ENCODE data around the gene CNTD1. TPM values are rescaled to one million over a fixed set of nuclear protein-coding genes. Genes with fewer than 3 reads are reported as not detected.
"Not testable (repeated sequence)": the region's sequence is repeated elsewhere in the genome, so short reads cannot be mapped to it uniquely, and the experiment has no call there.

CNTD1 gene
- total RNA-seq, 2 donors from 2014 or later = not detected

GRCh38 chr17:42851371-42852240, 52.9 kb downstream of the CNTD1 start:
- not testable (repeated sequence) for H3K36me3 Mint-ChIP-seq; ATAC-seq; DNase-seq (ENCODE audit: low spot score); H3K27ac Mint-ChIP-seq; H3K4me1 Mint-ChIP-seq (ENCODE audit: low read depth in 2 of 2); H3K9me3 Mint-ChIP-seq; H3K27me3 Mint-ChIP-seq; H3K4me3 Mint-ChIP-seq

- no peak for ATAC-seq
- Mint-ChIP-seq H3K27me3 (peaks cover 0 to 9% of the 10 kb centered on the region in 2 donors), H3K4me3 (no peak overlapping the region), H3K4me1 (ENCODE audit: low read depth in 2 of 2) (no peaks in the 10 kb centered on the region), H3K36me3 (no peaks in the 10 kb centered on the region), H3K9me3 (no peaks in the 10 kb centered on the region), H3K27ac (no peak overlapping the region)
- DNase-seq (ENCODE audit: low spot score) = no peak
Observed at GRCh38 chr17:42852351-42852750, 53.7 kb downstream of the CNTD1 start.

- Mint-ChIP-seq H3K9me3 (no peaks in the 10 kb centered on the region), H3K27ac (no peak overlapping the region), H3K36me3 (no peaks in the 10 kb centered on the region), H3K4me1 (ENCODE audit: low read depth in 2 of 2) (no peaks in the 10 kb centered on the region), H3K27me3 (peaks cover 0 to 9% of the 10 kb centered on the region in 2 donors), H3K4me3 (no peak overlapping the region)
- DNase-seq (ENCODE audit: low spot score) (no peak), ATAC-seq (no peak)
Observed at GRCh38 chr17:42853004-42853403, 54.3 kb downstream of the CNTD1 start.

- Mint-ChIP-seq H3K9me3 (no peaks in the 10 kb centered on the region), H3K4me3 (no peak overlapping the region), H3K36me3 (no peaks in the 10 kb centered on the region), H3K4me1 (ENCODE audit: low read depth in 2 of 2) (no peaks in the 10 kb centered on the region), H3K27me3 (peaks cover 0 to 9% of the 10 kb centered on the region in 2 donors), H3K27ac (no peak overlapping the region)
- ATAC-seq (no peak), DNase-seq (ENCODE audit: low spot score) (no peak)
Observed at GRCh38 chr17:42853597-42853967, 54.9 kb downstream of the CNTD1 start.

GRCh38 chr17:42853968-42854790, 55.5 kb downstream of the CNTD1 start:
- DNase-seq (ENCODE audit: low spot score) (no peak), ATAC-seq (no peak)
- Mint-ChIP-seq H3K36me3 (no peaks in the 10 kb centered on the region), H3K27ac (no peak overlapping the region), H3K27me3 (peaks cover 0 to 9% of the 10 kb centered on the region in 2 donors), H3K9me3 (no peaks in the 10 kb centered on the region), H3K4me1 (ENCODE audit: low read depth in 2 of 2) (no peaks in the 10 kb centered on the region), H3K4me3 (no peak overlapping the region)

GRCh38 chr17:42855048-42855596, 56.5 kb downstream of the CNTD1 start:
- peaks cover 0 to 8% of the 10 kb centered on the region in 2 donors for H3K27me3 Mint-ChIP-seq
- DNase-seq (ENCODE audit: low spot score) (no peak), ATAC-seq (no peak)
- no peaks in the 10 kb centered on the region for H3K36me3 Mint-ChIP-seq
- no peak overlapping the region for H3K4me3 Mint-ChIP-seq
- H3K9me3 Mint-ChIP-seq = no peaks in the 10 kb centered on the region
- H3K27ac Mint-ChIP-seq = no peak overlapping the region
- H3K4me1 Mint-ChIP-seq (ENCODE audit: low read depth in 2 of 2) = no peaks in the 10 kb centered on the region

- ATAC-seq = not testable (repeated sequence)
Observed at GRCh38 chr17:42856093-42856492, 57.4 kb downstream of the CNTD1 start.

GRCh38 chr17:42856516-42856915, 57.9 kb downstream of the CNTD1 start:
- peak in 1 of 2 donors; percentile 32 for ATAC-seq
- not testable (repeated sequence) for H3K27me3 Mint-ChIP-seq; DNase-seq (ENCODE audit: low spot score); H3K4me3 Mint-ChIP-seq; H3K4me1 Mint-ChIP-seq (ENCODE audit: low read depth in 2 of 2); H3K36me3 Mint-ChIP-seq; H3K9me3 Mint-ChIP-seq; H3K27ac Mint-ChIP-seq

More at GRCh38 chr17:42856093-42856492, 57.4 kb downstream of the CNTD1 start:
- not testable (repeated sequence) for DNase-seq (ENCODE audit: low spot score); H3K27ac Mint-ChIP-seq; H3K27me3 Mint-ChIP-seq; H3K36me3 Mint-ChIP-seq; H3K4me3 Mint-ChIP-seq; H3K9me3 Mint-ChIP-seq; H3K4me1 Mint-ChIP-seq (ENCODE audit: low read depth in 2 of 2)

GRCh38 chr17:42857389-42857788, 58.7 kb downstream of the CNTD1 start:
- H3K9me3 Mint-ChIP-seq = no peaks in the 10 kb centered on the region

More at GRCh38 chr17:42857389-42857788, 58.7 kb downstream of the CNTD1 start:
- DNase-seq (ENCODE audit: low spot score) (no peak), ATAC-seq (no peak)
- Mint-ChIP-seq H3K36me3 (no peaks in the 10 kb centered on the region), H3K27ac (peak overlapping the region in 1 of 2 donors; percentile 45), H3K4me3 (no peak overlapping the region), H3K4me1 (ENCODE audit: low read depth in 2 of 2) (no peaks in the 10 kb centered on the region), H3K27me3 (peaks cover 0 to 5% of the 10 kb centered on the region in 2 donors)

Other genes with a start within 250 kb of the CNTD1 start
- 1 to 10 TPM in 1 of 2 donors, under 1 TPM in 1; 0.71 to 1.6 TPM for gene HSD17B1, start 245.9 kb upstream of the CNTD1 start, total RNA-seq
- 100 to 1,000 TPM in 1 of 2 donors, 10 to 100 TPM in 1; 83.4 to 126 TPM for gene COASY, start 236.7 kb upstream of the CNTD1 start, total RNA-seq
- gene MLX, start 231.8 kb upstream of the CNTD1 start, total RNA-seq = 10 to 100 TPM; 66.8 to 68.4 TPM
- 10 to 100 TPM; 20.7 to 41.3 TPM for gene PSMC3IP, start 221.1 kb upstream of the CNTD1 start, total RNA-seq
- 10 to 100 TPM; 52.9 to 67.3 TPM for gene RETREG3, start 189.5 kb upstream of the CNTD1 start, total RNA-seq
- gene TUBG1, start 189.2 kb upstream of the CNTD1 start, total RNA-seq = 10 to 100 TPM; 59.1 to 99.4 TPM
- gene TUBG2, start 139.6 kb upstream of the CNTD1 start, total RNA-seq = 1 to 10 TPM; 3.9 to 8.0 TPM
- gene PLEKHH3, start 121.9 kb upstream of the CNTD1 start, total RNA-seq = under 1 TPM in 1 of 2 donors, not detected in 1; 0.73 TPM
- not detected for gene CCR10, start 117.0 kb upstream of the CNTD1 start, total RNA-seq
- gene CNTNAP1, start 116.3 kb upstream of the CNTD1 start, total RNA-seq = under 1 TPM; 0.17 to 0.39 TPM
- 10 to 100 TPM; 32.2 to 33.5 TPM for gene EZH1, start 53.8 kb upstream of the CNTD1 start, total RNA-seq
- gene RAMP2, start 37.6 kb upstream of the CNTD1 start, total RNA-seq = not detected
- gene VPS25, start 25.4 kb upstream of the CNTD1 start, total RNA-seq = 10 to 100 TPM; 57.5 to 61.7 TPM
- gene WNK4, start 18.3 kb upstream of the CNTD1 start, total RNA-seq = under 1 TPM; 0.10 to 0.28 TPM
- 10 to 100 TPM; 41.6 to 48.0 TPM for gene COA3, start 157 bp upstream of the CNTD1 start, total RNA-seq
- 100 to 1,000 TPM; 106 to 134 TPM for gene BECN1, start 25.4 kb downstream of the CNTD1 start, total RNA-seq
- gene PSME3, start 34.5 kb downstream of the CNTD1 start, total RNA-seq = 100 to 1,000 TPM; 152 to 251 TPM
- 1 to 10 TPM; 3.5 to 5.3 TPM for gene AOC2, start 45.7 kb downstream of the CNTD1 start, total RNA-seq
- gene AOC3, start 52.3 kb downstream of the CNTD1 start, total RNA-seq = 1 to 10 TPM; 1.8 to 2.7 TPM
- not detected for gene G6PC1, start 101.9 kb downstream of the CNTD1 start, total RNA-seq
- 100 to 1,000 TPM in 1 of 2 donors, 10 to 100 TPM in 1; 62.4 to 102 TPM for gene AARSD1, start 165.6 kb downstream of the CNTD1 start, total RNA-seq
- 1 to 10 TPM in 1 of 2 donors, under 1 TPM in 1; 0.55 to 1.3 TPM for gene PTGES3L, start 181.2 kb downstream of the CNTD1 start, total RNA-seq
- 10 to 100 TPM; 17.9 to 19.0 TPM for gene RUNDC1, start 181.7 kb downstream of the CNTD1 start, total RNA-seq
- gene RPL27, start 199.6 kb downstream of the CNTD1 start, total RNA-seq = 100 to 1,000 TPM; 619 to 763 TPM
- 10 to 100 TPM; 65.0 to 82.7 TPM for gene IFI35, start 207.9 kb downstream of the CNTD1 start, total RNA-seq
- 10 to 100 TPM in 1 of 2 donors, 1 to 10 TPM in 1; 9.0 to 19.0 TPM for gene VAT1, start 223.5 kb downstream of the CNTD1 start, total RNA-seq
- not detected for gene RND2, start 226.4 kb downstream of the CNTD1 start, total RNA-seq